Endothelial cell of umbilical vein (primary cell): ENCODE data around the gene CTU2. TPM values are rescaled to one million over a fixed set of nuclear protein-coding genes. Genes with fewer than 3 reads are reported as not detected.

Experiments
- BruUV-seq: library from RNA; stranded (reverse); fragments of 400-500 nt; replicated peaks from 2 replicates; lab custom pipeline; 2021; lab: Mats Ljungman, UMichigan
- CTCF ChIA-PET: fragments of 300-600, 350-600 bp; sonication (Branson Sonifier 250); formaldehyde crosslinking; loops from one replicate; lab custom pipeline; 2021; ENCODE audit warnings: antibody characterized with exemption, inconsistent platforms; lab: Charles Lee
- POLR2A ChIA-PET: fragments of 300-600, 350-600 bp; sonication (Branson Sonifier 250); formaldehyde crosslinking; loops from one replicate; lab custom pipeline; 2021; ENCODE audit warnings: antibody characterized with exemption, inconsistent platforms; lab: Charles Lee
- DNase-seq: peaks from one replicate; pipeline ENCODE4 v3.0.0-alpha.2; 2011; ENCODE audit warnings: low read depth, low spot score
- FAIRE-seq: peaks from 2 replicates; lab custom pipeline; 2011; peaks lifted over from hg19 to GRCh38; lab: Jason Lieb, UNC
- H2AFZ ChIP-seq: 2 replicates; pipeline ENCODE4 v1.6.0; 2012; ENCODE audit warnings: low read depth, low read length, control low read depth, inconsistent platforms
- H3K27ac ChIP-seq: 2 replicates; pipeline ENCODE4 v1.5.1; 2011; ENCODE audit warnings: low read depth, mild to moderate bottlenecking, control low read depth, low read length, moderate library complexity; ENCODE audit not compliant: insufficient read depth
- H3K27me3 ChIP-seq, 2 experiments: 2 replicates each; pipeline versions ENCODE4 v1.6.0 to v1.6.1; 2011; ENCODE audit warnings: low read length in 2 of 2, mixed read lengths in 1 of 2; ENCODE audit not compliant: control insufficient read depth in 2 of 2, insufficient read depth in 2 of 2
- H3K36me3 ChIP-seq, 2 experiments: 2 replicates in 1 of 2; 3 replicates in 1 of 2; pipeline ENCODE4 v1.5.1; 2011; ENCODE audit warnings: low read length in 2 of 2, mild to moderate bottlenecking in 1 of 2, moderate library complexity in 1 of 2; ENCODE audit not compliant: control insufficient read depth in 2 of 2, insufficient read depth in 2 of 2; ENCODE audit errors: extremely low read depth in 1 of 2
- H3K4me1 ChIP-seq: 3 replicates; pipeline ENCODE4 v1.5.1; 2011; ENCODE audit warnings: mild to moderate bottlenecking, low read length; ENCODE audit not compliant: control insufficient read depth, insufficient read depth; ENCODE audit errors: extremely low read depth
- H3K4me2 ChIP-seq: 2 replicates; pipeline ENCODE4 v1.6.1; 2011; ENCODE audit warnings: low read length, control low read depth, mixed read lengths; ENCODE audit not compliant: insufficient read depth
- H3K4me3 ChIP-seq, 3 experiments: fragments of 200-600 bp in 1 of 3; sonication (generic), shearing (Covaris generic) in 1 of 3; replicated peaks in 1 of 3; 2 replicates each; pipeline ENCODE4 v1.5.1; 2011 to 2016; ENCODE audit warnings: control low read depth in 3 of 3, low read length in 3 of 3, mild to moderate bottlenecking in 2 of 3, inconsistent platforms in 1 of 3, low read depth in 1 of 3, moderate library complexity in 1 of 3; ENCODE audit not compliant: insufficient read depth in 1 of 3
- H3K79me2 ChIP-seq: 2 replicates; pipeline ENCODE4 v1.6.0; 2012; ENCODE audit warnings: low read length, inconsistent platforms; ENCODE audit not compliant: control insufficient read depth, insufficient read depth
- H3K9ac ChIP-seq: replicated peaks from 2 replicates; pipeline ENCODE3; 2011; ENCODE audit warnings: low read length, control low read depth; ENCODE audit not compliant: insufficient read depth; ENCODE audit errors: extremely low read depth
- H3K9me1 ChIP-seq: replicated peaks from 3 replicates; pipeline ENCODE4 v1.6.0; 2011; ENCODE audit warnings: mild to moderate bottlenecking, low read length; ENCODE audit not compliant: control insufficient read depth, insufficient read depth; ENCODE audit errors: extremely low read depth
- H3K9me3 ChIP-seq: replicated peaks from 2 replicates; pipeline ENCODE4 v1.5.1; 2012; ENCODE audit warnings: low read length, inconsistent platforms; ENCODE audit not compliant: control insufficient read depth, insufficient read depth
- H4K20me1 ChIP-seq: replicated peaks from 2 replicates; pipeline ENCODE3; 2011; ENCODE audit warnings: mild to moderate bottlenecking, low read length; ENCODE audit not compliant: control insufficient read depth, insufficient read depth; ENCODE audit errors: extremely low read depth
- MAX ChIP-seq: IDR thresholded peaks from 2 replicates; pipeline ENCODE4 v1.6.1; 2011; ENCODE audit not compliant: insufficient read depth, insufficient read length
- POLR2AphosphoS5 ChIP-seq: IDR thresholded peaks from 2 replicates; pipeline ENCODE4 v1.6.1; 2012; ENCODE audit warnings: low read depth, mild to moderate bottlenecking, control low read depth, low read length, moderate library complexity; ENCODE audit not compliant: insufficient read depth
- dilution Hi-C: fragments of 300-500 bp; cut with MboI; formaldehyde crosslinking; loops from one replicate; pipeline ENCODE4 v1.15.0; 2019; ENCODE audit warnings: low sequenced_read_pairs; ENCODE audit not compliant: extremely low pct_ligation_motif_present
- intact Hi-C: fragments of 100-400 bp; cut with micrococcal nuclease; formaldehyde crosslinking; loops from one replicate; pipeline ENCODE4 v1.10.0; 2022
- polyA plus RNA-seq, 4 experiments: library from polyadenylated mRNA; depleted of rRNA in 3 of 4; stranded (reverse) in 3 of 4; unstranded in 1 of 4; fragments of >200 nt; gene quantifications; 2 replicates each; pipeline versions ENCODE4 v1.2.1 to v1.2.3, GENCODE V29; 2011 to 2012; ENCODE audit warnings: missing spikeins in 1 of 4
- total RNA-seq: library from RNA; stranded (reverse); gene quantifications from 2 replicates; pipeline ENCODE4 v1.2.3, GENCODE V29; 2021
- TF ChIP-seq, protein P1 (sequence below), 2 donors: IDR thresholded peaks; 1 replicate in 1 of 2; 2 replicates in 1 of 2; pipeline ENCODE4 v1.5.1; 2011; ENCODE audit warnings: low read length in 2 of 2, mild to moderate bottlenecking in 2 of 2, moderate library complexity in 2 of 2, control low read depth in 1 of 2, inconsistent platforms in 1 of 2, low read depth in 1 of 2; ENCODE audit not compliant: insufficient read depth in 1 of 2; ENCODE audit errors: extremely low read depth in 1 of 2

The CTU2 gene
- total and polyA plus RNA-seq, 2 donors (not counting 3 experiments of a cell fraction or from before 2014, with no cell fraction given): 26.1 to 33.7 TPM

GRCh38 chr16:88713568-88714419 is 7.5 kb downstream of the CTU2 start:
- Histone ChIP-seq H3K27me3 (no peaks in the 10 kb centered on the region), H3K4me1 (no peaks in the 10 kb centered on the region), H2AFZ (no peak overlapping the region), H3K4me3 (no peak overlapping the region), H4K20me1 (no peaks in the 10 kb centered on the region), H3K9me1 (no peaks in the 10 kb centered on the region), H3K79me2 (peaks cover 8% of the 10 kb centered on the region), H3K9ac (no peak overlapping the region), H3K36me3 (peaks cover 16 to 50% of the 10 kb centered on the region in 2 experiments), H3K4me2 (no peak overlapping the region), H3K27ac (no peak overlapping the region), H3K9me3 (no peaks in the 10 kb centered on the region)
- DNase-seq (no peak), FAIRE-seq (no peak)
- TF ChIP-seq POLR2AphosphoS5: no peak
- TF ChIP-seq, protein P1, sequence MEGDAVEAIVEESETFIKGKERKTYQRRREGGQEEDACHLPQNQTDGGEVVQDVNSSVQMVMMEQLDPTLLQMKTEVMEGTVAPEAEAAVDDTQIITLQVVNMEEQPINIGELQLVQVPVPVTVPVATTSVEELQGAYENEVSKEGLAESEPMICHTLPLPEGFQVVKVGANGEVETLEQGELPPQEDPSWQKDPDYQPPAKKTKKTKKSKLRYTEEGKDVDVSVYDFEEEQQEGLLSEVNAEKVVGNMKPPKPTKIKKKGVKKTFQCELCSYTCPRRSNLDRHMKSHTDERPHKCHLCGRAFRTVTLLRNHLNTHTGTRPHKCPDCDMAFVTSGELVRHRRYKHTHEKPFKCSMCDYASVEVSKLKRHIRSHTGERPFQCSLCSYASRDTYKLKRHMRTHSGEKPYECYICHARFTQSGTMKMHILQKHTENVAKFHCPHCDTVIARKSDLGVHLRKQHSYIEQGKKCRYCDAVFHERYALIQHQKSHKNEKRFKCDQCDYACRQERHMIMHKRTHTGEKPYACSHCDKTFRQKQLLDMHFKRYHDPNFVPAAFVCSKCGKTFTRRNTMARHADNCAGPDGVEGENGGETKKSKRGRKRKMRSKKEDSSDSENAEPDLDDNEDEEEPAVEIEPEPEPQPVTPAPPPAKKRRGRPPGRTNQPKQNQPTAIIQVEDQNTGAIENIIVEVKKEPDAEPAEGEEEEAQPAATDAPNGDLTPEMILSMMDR (IDR thresholded peaks at IDR 0.05; ENCODE audit: extremely low read depth in 1 of 2, insufficient read depth in 1 of 2, low read depth in 1 of 2, low read length in 2 of 2): no peak
- TF ChIP-seq MAX: no peak
- intact Hi-C loops: no loop called here
- ChIA-PET POLR2A (no interaction called here), CTCF (interaction anchor here (2.3 kb wide), 1 partner anchor 24 kb away, joined by 10 read pairs; no protein-coding TSS in a partner anchor)
- BruUV-seq: no TSS peak
- dilution Hi-C loops: no loop called here
